Left ventricle myocardium superior (tissue), 1 donor: Measurements from ENCODE around the gene PIK3R4. TPM values are rescaled to one million over a fixed set of nuclear protein-coding genes. Genes with fewer than 3 reads are reported as not detected.

ENCODE experiments used
- ATAC-seq: fragments of 200-7000 bp; cut with Tn5 transposase; one replicate; pipeline ENCODE4 v1.9.1; 2020; ENCODE audit warnings: mild to moderate bottlenecking, moderate library complexity
- DNase-seq: peaks from one replicate; pipeline ENCODE4 v3.0.0-alpha.2; 2020
- intact Hi-C: fragments of 100-400 bp; cut with micrococcal nuclease; formaldehyde crosslinking; loops from one replicate; pipeline ENCODE4 v1.11.0; 2022
- total RNA-seq: library from RNA; stranded (reverse); fragmentation: NEBNext Ultra II Directional; extraction: Animal tissue kit (Norgen Biotek cat#: 25700); gene quantifications from one replicate; pipeline ENCODE4 v1.2.1, GENCODE V29; 2021
- donor health status: DM: no; HTN: yes; CAD: no; lungs with severe emphysema.

Gene PIK3R4
- total RNA-seq, 1 donor from 2014 or later: 13.9 TPM

DNA sequence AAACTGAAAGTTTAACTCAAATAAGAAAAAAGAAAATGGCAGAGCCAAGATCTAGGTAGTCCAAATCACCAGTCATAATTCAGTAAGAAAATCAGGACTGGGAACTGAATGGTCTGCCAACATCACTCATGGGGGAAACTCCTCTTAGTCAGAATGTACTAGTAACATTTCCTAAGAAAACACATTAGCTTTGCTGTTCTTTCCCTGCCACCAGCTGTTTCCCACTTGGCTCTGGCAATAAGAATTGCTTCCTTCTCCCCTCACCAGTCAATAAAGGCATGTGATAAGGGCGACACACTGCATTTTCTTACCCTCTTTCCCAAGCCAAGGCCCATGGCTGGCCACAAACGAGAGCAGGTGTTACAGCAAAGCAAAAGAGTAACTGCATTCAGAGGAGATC, 46.1 kb downstream of the PIK3R4 start:
- intact Hi-C loops: no loop called here
- peak; percentile 94 for ATAC-seq
- no peak for DNase-seq

DNA sequence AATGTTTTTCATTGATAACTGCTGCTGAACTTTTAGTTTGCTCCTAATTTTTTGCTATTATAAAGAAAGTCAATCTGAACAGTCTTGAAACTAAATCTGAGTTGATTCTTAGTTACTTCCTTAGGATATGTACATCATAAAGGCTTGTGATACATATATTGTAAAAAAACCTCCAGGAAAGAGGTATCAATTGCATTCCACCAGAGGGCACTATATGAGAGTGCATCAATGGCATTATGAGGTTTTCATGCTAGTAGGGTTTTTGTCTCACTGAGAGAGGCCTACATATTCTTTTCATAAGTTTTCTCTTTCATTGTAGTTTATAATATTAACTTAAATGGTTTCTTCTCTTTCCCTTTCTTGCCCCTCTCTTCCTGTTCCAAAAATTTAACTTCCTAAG, 46.9 kb downstream of the PIK3R4 start:
- ATAC-seq (no peak), DNase-seq (no peak)
- intact Hi-C loops: no loop called here

DNA sequence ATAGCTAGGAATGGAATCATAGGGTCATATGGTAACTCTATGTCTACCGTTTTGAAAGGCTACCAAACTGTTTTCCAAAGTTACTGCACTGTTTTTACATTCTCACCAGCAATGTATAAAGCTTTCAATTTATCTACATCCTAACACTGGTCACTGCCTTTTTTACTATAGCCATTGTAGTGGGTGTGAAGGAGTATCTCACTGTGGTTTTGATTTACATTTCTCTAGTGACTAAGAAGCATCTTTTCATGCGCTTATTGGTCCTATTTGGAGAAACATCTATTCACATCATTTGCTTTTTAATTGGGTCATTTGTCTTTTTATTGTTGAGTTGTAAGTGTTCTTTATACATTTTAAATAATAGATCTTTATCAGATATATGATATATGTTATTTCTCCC, 53.3 kb downstream of the PIK3R4 start:
- ATAC-seq: no peak
- DNase-seq: no peak
- intact Hi-C loops: no loop called here

DNA sequence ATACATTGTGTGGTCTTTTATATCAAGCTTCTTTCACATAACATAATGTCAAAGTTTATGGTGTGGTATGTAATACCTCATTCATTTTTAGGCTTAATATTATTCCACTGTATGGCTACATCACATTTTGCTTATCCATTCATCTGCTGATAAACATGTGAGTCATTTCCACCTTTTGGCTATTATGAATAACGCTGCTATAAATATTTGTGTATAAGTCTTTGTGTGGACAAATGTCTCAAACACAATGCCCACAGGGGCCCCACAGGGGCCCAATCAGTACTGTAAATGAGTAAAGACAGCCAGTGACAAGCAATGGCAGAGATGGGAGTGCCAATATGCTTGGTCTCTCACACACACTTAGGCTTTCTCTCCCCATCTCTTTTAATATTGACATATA, 54.2 kb downstream of the PIK3R4 start:
- DNase-seq (no peak), ATAC-seq (no peak)
- intact Hi-C loops: no loop called here

DNA sequence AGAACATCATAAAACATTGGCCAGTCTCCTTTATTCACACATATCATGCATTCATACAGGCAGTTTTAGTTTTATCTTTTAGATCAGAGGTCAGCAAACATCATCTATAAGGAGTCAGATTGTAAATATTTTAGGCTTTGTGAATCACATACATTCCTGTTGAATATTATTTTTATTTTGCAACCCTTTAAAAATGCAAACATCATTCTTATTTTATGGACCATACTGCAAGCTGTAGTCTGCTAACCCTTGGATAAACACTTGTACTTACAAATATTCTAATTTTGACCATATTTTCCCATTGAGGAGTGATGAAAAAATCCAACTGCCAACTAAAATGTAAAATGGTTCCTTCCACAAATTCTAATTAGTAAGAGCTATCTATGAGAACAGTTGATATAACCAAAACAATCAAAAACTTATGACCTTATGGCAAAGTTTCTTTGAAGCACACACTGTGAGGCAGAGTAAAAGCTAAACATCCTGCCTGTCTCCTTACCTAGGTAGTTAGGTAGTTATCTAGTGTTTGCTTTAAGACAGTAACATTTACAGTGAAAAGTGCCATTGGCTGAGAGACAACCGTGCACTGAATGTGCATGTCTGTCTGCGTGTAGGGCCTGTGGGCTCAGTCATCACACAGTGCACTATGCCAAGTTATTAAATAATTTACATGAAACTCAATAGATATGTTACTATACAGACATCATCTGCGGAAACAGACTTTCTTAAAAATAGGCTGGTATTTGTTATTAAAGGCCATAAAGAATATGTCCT, 57.7 kb downstream of the PIK3R4 start:
- no peak for ATAC-seq
- intact Hi-C loops: no loop called here
- DNase-seq: no peak

DNA sequence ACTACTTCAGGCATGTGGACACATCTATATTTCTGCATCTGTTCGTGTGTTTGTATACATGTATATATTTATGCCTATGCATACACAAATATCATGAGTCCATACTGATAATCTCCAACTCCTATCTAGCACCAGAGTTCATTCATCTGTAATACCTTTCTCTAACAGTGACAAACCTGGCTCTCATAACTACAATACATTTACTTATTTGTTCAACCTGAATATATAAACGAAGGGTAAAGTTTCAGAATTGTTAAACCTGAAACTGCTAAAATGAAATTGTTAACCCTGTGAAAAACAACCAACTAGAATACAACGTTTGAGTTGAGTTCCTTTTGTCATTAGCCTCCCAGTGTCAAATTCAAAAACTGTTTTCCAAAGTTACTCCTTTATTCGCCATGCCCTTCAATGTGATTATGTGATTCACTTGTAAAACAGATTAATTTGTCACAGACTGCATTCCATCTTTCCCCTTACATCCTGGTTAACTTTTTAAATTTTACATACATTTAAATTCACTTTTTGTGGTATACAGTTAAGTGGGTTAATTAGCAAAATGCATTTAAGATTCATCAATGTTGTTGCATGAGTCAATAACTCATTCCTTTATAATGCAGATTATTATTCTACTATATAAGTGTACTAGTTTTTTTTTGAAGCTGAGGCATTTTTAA, 58.5 kb downstream of the PIK3R4 start:
- no peak for DNase-seq
- no peak for ATAC-seq
- intact Hi-C loops: no loop called here

DNA sequence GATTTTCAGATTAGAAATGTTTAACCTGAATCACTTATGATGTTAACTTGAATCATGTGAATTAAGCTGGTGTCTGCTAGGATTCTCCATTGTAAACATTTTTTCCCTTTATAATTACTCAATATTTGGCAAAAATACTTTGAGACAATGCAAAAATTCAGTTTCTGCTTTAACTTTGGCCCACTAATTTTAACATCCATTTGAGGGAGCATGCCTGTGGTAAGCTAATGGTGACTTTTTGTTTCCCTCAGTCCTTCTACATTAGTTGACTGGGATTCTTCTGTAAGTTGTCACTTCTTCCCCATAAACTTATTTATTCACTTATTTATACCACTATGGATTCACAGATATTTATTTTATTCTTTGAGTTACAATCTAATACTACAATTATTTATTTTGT, 59.3 kb downstream of the PIK3R4 start:
- intact Hi-C loops: no loop called here
- no peak for ATAC-seq
- DNase-seq: no peak

DNA sequence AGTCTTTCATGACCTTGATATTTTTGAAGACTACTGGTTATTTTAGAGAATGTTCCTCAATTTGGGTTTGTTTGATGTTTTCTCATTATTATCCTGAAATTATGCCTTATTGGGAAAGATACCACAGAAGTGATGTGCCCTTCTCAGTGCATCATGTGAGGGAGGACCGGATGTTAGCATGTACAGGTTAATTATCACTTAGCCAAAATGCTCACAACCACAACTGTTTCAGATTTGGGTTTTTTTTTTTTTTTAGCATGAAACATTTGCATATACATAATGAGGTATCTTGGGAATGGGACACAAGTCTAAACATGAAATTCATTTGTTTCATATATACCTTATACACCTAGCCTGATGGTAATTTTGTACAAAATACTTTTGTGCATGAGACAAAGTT, 59.8 kb downstream of the PIK3R4 start:
- ATAC-seq (no peak), DNase-seq (no peak)
- intact Hi-C loops: no loop called here

DNA sequence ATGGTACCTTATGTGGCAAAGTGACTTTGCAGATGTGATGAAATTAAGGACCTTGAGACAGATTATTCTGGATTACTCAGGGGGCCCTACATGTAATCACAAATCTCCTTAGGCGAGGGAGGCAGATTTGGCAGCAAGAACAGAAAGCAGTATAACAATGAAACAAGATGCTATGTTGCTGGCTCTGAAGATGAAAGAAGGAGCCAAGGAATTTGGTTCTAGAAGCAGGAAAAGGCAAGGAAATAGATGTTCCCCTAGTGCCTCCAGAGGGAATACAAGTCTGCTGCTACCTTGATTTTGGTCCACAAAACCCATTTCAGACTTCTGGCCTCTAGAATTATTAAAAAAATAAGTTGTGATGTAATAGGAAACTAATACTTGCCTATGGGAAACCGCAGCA, 64.5 kb downstream of the PIK3R4 start:
- intact Hi-C loops: no loop called here
- DNase-seq (no peak), ATAC-seq (no peak)

DNA sequence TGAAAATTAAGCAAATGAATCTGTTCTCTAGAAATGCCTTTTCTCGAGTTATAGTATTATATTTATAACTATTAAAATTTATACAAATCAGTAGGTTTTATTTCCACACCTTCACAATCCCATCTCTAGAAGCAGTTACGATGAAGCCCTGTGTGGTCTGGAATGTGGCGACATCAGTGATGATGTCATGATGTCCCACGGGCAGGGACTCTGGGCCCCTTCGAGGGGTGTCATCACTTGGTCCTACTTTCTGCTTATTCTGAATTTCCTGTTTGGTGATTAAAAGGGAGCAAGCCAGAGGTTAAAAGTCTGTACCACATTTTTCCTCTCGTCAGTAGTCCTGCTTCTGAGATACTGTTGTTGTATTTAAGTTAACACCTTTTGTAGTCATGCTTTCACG, 67.4 kb downstream of the PIK3R4 start:
- DNase-seq (no peak), ATAC-seq (no peak)
- intact Hi-C loops: no loop called here

DNA sequence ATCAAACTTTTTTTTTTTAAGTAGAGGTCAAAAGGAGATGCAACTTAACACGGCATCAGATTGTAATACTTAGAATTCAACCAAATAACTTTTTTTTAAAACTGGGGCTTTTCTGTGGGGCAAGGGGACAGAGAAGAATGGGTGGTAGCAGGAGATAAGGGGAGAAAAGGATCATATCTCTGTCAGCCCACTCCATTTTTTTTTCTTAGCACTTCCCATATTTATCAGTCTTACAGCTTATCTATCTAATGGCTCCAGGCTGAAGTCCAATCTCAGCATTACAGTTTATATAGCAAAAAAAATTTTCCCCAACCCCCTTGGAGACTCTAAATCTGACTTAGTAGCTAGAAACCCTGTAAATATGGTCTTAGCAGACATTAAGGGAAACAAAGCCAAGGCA, 69.3 kb downstream of the PIK3R4 start:
- DNase-seq (no peak), ATAC-seq (no peak)
- intact Hi-C loops: no loop called here

DNA sequence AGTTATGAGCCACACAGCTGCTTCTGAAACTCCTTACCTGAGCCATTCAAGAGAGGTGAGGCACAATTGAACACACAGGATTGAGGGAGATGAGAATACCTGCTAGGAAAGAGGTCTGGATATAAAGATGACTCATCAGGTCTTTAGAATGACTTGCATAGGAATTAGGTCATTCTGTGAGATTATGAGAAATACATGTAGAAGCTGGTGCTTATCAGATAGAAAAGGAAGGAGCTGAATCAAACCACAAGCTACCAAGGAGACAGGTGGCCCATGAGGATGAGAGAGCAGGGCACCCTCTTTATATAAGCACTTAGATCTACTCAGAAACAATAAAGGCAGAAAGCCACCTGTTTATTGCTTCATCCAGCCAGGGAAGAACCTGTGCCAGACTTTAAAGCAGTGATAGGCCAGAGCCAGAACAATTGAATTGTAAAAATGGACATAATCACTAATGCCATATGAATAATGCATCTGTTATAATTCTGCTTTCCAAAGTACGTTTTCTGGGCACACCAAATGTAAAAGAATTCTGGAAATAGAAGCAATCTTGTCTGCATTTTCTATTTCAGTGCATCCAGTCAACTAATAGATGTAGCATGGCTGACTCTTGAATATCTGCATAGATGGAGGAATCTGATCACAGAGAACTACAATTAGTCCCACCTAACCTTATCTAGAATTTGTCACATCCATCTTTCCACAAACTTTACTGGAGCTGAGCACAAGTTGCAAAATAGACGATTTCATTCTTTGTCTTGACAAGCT, 74.9 kb downstream of the PIK3R4 start:
- no peak for DNase-seq
- ATAC-seq: no peak

DNA sequence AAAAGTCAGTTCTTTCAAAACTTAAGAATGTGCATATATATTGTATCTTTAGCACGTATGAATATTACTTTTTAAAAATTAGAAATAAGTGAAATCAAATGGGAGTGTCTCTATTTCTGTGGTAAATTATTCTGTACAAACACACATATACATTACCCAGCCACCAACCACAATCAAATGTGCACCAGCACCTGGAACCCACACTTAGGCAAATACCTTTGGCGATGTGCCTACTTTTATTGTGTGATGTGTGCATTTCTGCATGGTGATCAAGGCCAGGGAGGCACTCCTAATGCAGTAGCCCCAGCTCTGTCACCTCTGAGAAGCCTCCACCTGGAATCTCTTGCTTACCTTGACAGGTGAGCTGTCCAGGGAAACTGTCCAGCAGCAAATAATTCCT, 76.9 kb downstream of the PIK3R4 start:
- DNase-seq (no peak), ATAC-seq (no peak)
- intact Hi-C loops: no loop called here

More for the DNA sequence above, 74.9 kb downstream of the PIK3R4 start:
- intact Hi-C loops: no loop called here

DNA sequence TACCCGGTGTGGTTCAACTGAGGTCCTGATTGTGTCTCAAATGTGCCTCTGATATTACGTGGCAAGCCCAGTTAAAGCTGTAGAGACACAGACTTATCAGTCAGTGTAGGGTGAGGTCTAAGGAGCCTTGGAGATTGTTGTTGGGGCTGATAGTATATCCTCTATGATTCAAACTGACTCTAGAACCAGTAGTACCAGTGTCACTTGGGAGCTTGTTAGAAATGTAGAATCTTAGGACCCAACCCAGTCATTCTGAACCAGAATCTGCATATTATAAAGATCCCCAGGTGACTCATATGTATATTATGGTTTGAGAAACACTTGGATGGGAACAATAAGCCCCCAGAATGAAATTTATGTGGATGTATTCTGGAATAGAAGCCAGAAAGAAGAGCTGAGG, 83.5 kb downstream of the PIK3R4 start:
- intact Hi-C loops: no loop called here
- ATAC-seq (no peak), DNase-seq (no peak)

DNA sequence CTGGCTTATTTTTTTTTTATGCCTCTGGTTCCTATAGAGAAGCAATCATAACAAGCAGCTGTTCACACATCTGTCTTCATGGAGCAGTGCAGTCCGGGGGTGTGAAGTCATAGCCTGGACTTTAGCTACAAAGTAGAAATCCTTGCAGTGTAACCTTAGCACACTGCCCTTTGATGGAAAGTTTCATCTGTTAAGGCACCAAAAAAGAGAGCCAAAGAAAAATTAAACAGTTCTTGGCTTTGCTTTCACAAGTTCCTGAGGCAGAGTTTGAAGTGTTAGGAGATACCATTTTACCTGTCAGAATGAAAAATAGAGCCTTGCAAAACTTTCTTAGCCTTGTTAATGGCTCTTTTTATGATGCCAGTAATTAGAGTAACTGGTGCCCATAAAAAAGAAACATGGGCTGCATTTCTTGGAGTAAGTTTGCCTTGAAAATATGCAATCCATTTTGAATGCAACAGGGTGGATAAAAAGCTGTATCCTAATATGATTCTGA, 84.1 kb downstream of the PIK3R4 start:
- no peak for DNase-seq
- ATAC-seq: peak; percentile 35
- intact Hi-C loops: no loop called here

DNA sequence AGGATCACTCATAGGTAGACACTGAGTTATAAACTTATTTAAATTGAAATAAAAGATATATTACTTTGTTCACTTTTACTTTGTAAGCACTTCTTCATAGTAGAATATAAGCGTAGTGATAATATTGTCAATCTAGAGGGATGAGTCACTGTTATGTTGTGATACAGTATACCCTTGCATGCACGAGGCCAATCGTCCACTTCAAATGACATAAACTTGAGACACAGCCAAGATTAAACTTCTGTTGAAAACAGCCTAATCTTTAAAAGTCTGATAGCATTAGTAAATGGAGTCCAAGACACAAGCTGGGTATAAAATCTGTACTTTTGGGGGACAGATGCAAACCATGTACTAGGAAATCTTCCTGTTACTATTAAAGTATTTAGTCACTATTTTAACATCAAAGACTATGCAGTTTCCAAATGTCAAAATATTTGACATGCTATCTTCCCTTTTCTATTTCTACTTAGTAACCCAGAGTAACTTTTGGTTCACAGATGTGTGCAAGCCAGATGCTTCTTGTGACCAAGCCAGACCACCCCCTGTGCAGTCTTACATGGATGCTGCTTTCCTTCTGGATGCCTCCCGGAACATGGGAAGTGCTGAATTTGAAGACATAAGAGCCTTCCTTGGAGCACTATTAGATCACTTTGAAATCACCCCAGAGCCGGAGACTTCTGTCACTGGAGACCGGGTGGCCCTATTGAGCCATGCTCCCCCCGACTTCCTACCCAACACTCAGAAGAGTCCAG, 85.3 kb downstream of the PIK3R4 start:
- intact Hi-C loops: no loop called here
- DNase-seq (no peak), ATAC-seq (peak; percentile 59)

DNA sequence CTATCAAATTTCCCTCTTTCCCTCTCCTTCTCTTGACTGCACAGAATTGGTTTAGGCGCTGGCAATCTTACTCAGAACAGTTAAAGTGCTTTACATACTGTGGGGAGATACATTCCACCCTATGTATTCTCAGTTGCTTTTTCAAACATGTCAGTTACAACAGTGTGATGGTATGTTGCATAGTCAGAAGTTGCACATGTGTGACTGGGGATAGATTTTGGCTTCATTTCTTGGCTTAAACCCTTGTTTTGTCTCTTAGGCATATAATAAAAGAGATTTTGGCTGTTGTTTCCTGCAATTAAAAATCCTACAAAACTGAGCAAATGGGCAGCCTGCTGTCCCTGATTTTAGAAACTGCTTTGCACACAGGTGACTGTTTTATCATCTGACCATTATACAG, 86.7 kb downstream of the PIK3R4 start:
- ATAC-seq: no peak
- intact Hi-C loops: no loop called here
- DNase-seq: no peak

DNA sequence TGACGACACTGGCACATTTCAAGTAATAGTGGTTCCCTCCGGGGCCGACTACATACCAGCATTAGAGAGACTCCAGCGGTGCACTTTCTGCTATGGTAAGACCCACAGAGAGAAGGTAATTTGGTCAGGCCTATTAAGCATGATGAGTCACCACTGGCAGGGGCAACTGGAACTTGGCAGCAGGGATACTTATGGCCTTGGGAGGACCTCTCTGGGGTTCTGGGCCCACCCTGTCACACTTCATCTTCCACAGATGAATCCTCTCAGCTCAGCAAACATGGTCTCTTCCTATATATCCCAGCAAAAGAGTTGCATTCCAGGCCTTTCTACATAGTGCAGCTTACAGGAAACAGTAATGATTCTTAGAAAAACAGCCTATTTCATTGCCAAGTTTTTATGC, 88.0 kb downstream of the PIK3R4 start:
- intact Hi-C loops: no loop called here
- ATAC-seq: peak; percentile 53
- DNase-seq: no peak

DNA sequence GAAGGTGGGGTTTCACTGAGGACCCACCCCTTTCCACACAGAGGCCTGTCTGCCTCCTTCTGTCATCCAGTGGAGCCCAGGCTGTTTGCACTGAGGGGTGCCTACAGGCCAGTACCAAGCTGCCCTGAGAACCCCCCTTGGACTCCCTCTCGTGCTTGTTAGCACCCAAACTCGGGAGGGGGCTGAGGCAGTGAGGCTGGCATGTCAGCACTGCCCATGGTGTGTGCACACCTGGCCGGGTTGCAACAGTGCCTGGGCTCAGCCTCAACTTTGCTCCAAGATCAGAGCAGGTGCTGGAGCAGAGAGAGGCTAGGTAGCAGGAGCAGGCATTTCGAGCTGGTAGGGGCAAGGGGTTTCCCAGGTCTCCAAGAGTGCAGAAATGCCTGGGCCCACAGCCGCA, 90.0 kb downstream of the PIK3R4 start:
- no peak for DNase-seq
- no peak for ATAC-seq
- intact Hi-C loops: no loop called here

DNA sequence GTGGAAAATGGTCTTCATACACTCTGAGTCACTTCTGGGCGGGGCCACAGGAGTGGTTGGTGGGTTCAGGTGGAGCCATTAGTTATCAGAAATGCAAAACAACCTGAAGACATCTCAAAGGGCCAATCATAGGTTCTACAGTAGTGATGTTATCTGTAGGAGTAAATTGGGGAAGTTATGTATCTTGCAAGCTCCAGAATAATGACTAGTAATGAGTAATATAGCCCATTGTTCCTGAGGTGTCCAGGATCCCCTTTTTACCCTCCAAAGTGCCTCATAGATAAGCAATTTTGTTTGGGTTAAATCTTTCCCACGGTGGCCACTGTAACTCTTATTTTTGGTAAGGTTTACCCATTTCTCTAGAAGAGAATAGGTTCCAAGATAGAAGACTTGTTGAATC, 91.7 kb downstream of the PIK3R4 start:
- DNase-seq (no peak), ATAC-seq (no peak)
- intact Hi-C loops: no loop called here
